ENCODE data around the gene PARD3B. TPM values are rescaled to one million over a fixed set of nuclear protein-coding genes. Genes with fewer than 3 reads are reported as not detected.

PARD3B gene
- total RNA-seq, 2 donors from 2014 or later, result 14.7 to 25.0 TPM

DNA sequence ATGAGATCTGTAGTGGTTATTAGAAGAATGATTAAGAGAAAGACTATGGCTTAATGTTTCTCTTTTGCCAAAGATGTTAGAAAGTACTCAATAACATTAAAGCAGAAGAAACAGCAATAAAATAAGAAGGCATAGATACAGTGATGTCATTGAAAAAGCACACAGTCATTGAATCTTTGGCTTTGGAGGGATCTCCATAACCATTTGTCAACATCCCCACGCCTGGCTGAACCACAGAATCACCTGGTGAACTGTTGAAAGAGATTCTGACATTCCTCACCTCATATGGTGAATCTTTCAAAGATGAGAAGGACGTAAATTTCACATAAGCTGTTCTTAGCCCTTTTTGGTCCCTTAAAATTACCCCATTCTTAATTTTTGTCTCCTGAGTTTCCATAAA lies 812.5 kb downstream of the PARD3B start:
- Histone ChIP-seq H3K4me3 (no peak overlapping the region), H3K4me1 (replicated peaks) (no peaks in the 10 kb centered on the region), H3K27ac (no peak overlapping the region), H3K9me3 (no peaks in the 10 kb centered on the region), H3K36me3 (no peaks in the 10 kb centered on the region), H3K27me3 (replicated peaks; ENCODE audit: insufficient read depth) (no peaks in the 10 kb centered on the region)
- intact Hi-C loops (cut with DNase I), result no loop called here
- 66% methylated on average over 2 of the region's 2 CpGs for whole genome bisulfite sequencing
- no peak for DNase-seq (ENCODE audit: low spot score)
- TF ChIP-seq POLR2AphosphoS5 (IDR thresholded peaks at IDR 0.05) (no peak), POLR2A (IDR thresholded peaks at IDR 0.05) (no peak), CTCF (IDR thresholded peaks at IDR 0.05) (no peak)

DNA sequence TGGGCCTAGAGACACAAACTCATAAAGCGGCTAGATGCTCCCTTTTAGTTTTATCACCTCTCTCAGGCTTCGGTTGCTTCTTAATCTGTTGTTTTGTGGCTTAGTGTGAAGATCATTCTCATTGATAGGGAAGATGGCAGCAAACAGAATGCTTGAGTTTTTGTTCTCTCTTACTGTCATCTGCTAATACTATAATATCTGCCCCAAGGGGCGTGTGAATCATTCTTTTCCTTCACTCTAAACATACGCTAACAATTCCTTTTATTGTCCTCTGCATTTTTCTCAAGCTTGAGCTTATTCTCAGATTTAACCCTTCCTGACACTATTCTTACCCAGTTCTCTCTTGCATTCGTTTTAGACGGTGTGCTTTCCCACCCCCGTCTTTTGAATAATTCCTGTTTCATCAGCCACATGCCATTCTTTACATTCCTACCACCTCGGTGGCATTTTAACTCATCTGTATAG lies 813.1 kb downstream of the PARD3B start:
- Histone ChIP-seq H3K4me1 (replicated peaks) (no peaks in the 10 kb centered on the region), H3K9me3 (no peaks in the 10 kb centered on the region), H3K4me3 (no peak overlapping the region), H3K36me3 (no peaks in the 10 kb centered on the region), H3K27me3 (replicated peaks; ENCODE audit: insufficient read depth) (no peaks in the 10 kb centered on the region), H3K27ac (no peak overlapping the region)
- WGBS, result 57% methylated on average over 8 of the region's 8 CpGs
- TF ChIP-seq POLR2A (IDR thresholded peaks at IDR 0.05) (no peak), POLR2AphosphoS5 (IDR thresholded peaks at IDR 0.05) (no peak), CTCF (IDR thresholded peaks at IDR 0.05) (no peak)
- no peak for DNase-seq (ENCODE audit: low spot score)
- intact Hi-C loops (cut with DNase I), result no loop called here

GRCh38 chr2:205361272-205361671 lies 816.0 kb downstream of the PARD3B start:
- Histone ChIP-seq H3K4me1 (replicated peaks) (no peaks in the 10 kb centered on the region), H3K4me3 (no peak overlapping the region), H3K9me3 (no peaks in the 10 kb centered on the region), H3K36me3 (no peaks in the 10 kb centered on the region), H3K27ac (no peak overlapping the region), H3K27me3 (replicated peaks; ENCODE audit: insufficient read depth) (no peaks in the 10 kb centered on the region)
- DNase-seq (ENCODE audit: low spot score), result no peak
- TF ChIP-seq CTCF (IDR thresholded peaks at IDR 0.05), result no peak
- no peak for TF ChIP-seq POLR2AphosphoS5 (IDR thresholded peaks at IDR 0.05)
- no peak for TF ChIP-seq POLR2A (IDR thresholded peaks at IDR 0.05)
- intact Hi-C loops (cut with DNase I), result no loop called here
- 96% methylated on average over 3 of the region's 3 CpGs for WGBS

- H3K9me3 ChIP-seq, result no peaks in the 10 kb centered on the region
- TF ChIP-seq POLR2A (IDR thresholded peaks at IDR 0.05) (no peak), POLR2AphosphoS5 (IDR thresholded peaks at IDR 0.05) (no peak), CTCF (IDR thresholded peaks at IDR 0.05) (no peak)
- H3K4me1 ChIP-seq (replicated peaks), result no peaks in the 10 kb centered on the region
- H3K36me3 ChIP-seq, result no peaks in the 10 kb centered on the region
- intact Hi-C loops (cut with DNase I), result no loop called here
- no peak overlapping the region for H3K4me3 ChIP-seq
- H3K27ac ChIP-seq, result no peak overlapping the region
- DNase-seq (ENCODE audit: low spot score), result no peak
- no peaks in the 10 kb centered on the region for H3K27me3 ChIP-seq (replicated peaks; ENCODE audit: insufficient read depth)
Observed at GRCh38 chr2:205361970-205362369, 816.7 kb downstream of the PARD3B start.

GRCh38 chr2:205364261-205364660 lies 819.0 kb downstream of the PARD3B start:
- Histone ChIP-seq H3K27ac (no peak overlapping the region), H3K4me3 (no peak overlapping the region), H3K27me3 (replicated peaks; ENCODE audit: insufficient read depth) (no peaks in the 10 kb centered on the region), H3K36me3 (no peaks in the 10 kb centered on the region), H3K9me3 (no peaks in the 10 kb centered on the region), H3K4me1 (replicated peaks) (no peaks in the 10 kb centered on the region)
- WGBS, result 85% methylated on average over 3 of the region's 3 CpGs
- no peak for TF ChIP-seq POLR2AphosphoS5 (IDR thresholded peaks at IDR 0.05)
- no peak for TF ChIP-seq POLR2A (IDR thresholded peaks at IDR 0.05)
- no peak for TF ChIP-seq CTCF (IDR thresholded peaks at IDR 0.05)
- DNase-seq (ENCODE audit: low spot score), result no peak
- intact Hi-C loops (cut with DNase I), result no loop called here

Data from prostate gland (tissue), 2 donors.